GM19372 (cell line): ENCODE results near the gene FBXO31.
"Not testable (repeated sequence)": the region's sequence is repeated elsewhere in the genome, so short reads cannot be mapped to it uniquely, and the experiment has no call there.

ENCODE experiments used
- ATAC-seq: cut with Tn5 transposase; IDR thresholded peaks from one replicate; pipeline ENCODE4 v1.9.1; 2021; ENCODE audit warnings: mild to moderate bottlenecking, low read depth, moderate library complexity; ENCODE audit not compliant: unreplicated experiment

FBXO31 gene

GRCh38 chr16:87344931-87345631 is 38.5 kb downstream of the FBXO31 start:
- ATAC-seq = no peak

GRCh38 chr16:87344165-87344930 is 39.2 kb downstream of the FBXO31 start:
- ATAC-seq = no peak

DNA sequence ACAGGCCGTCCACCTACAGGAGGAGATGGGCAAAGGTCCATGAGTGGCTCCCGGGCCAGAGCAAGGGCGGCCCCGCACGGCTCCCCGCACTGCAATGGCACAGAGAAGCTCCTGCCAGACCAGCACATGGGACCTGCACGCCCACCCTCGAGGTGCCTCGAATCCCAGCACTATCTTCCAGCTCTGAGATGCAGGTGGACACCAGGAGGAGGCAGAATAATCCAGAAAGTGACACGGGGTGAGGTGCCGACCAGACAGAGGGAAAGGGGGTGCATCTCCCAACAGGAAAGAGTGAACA is 39.9 kb downstream of the FBXO31 start:
- ATAC-seq = no peak

DNA sequence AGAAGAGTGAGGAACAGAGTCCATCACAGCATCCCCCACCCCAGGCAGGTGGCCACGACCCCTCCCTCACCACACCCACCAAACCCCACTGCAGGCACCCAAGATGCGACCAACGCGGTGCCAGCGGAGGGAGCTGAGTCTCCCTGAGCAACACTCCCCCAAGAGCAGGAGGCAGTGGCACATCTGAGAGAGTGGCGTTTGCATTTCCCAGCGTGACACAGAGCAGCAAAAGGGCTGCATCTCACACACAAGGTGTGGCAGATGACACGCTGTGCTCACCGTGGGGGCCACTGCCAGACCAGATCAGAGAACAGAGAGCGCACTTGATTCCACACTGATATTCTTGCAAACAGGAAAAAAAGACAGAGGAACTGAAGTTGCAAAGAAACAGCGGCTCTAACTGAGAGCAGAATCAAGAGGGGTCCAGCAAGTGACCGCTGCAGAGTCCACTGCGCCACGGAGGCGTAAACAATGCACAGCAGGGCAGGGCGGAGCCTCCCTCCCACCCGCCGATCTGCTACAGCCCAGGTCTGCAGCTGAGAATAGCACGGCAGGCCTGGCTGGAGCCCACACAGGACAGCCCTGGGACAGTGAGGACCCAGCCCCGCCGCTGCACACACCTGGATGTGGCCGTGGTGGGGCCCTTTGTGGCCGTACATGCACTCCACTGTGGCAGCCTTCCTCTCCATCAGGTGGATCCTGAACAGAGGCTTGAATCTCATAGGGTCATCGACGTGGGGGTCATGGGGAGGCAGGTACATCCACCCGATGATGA is 40.4 kb downstream of the FBXO31 start:
- no peak for ATAC-seq

GRCh38 chr16:87342504-87342903 is 41.1 kb downstream of the FBXO31 start:
- ATAC-seq = no peak

GRCh38 chr16:87340198-87340597 is 43.4 kb downstream of the FBXO31 start:
- no peak for ATAC-seq

- ATAC-seq = not testable (repeated sequence)
Observed at GRCh38 chr16:87339724-87340105, 43.9 kb downstream of the FBXO31 start.

- ATAC-seq = no peak
Observed at GRCh38 chr16:87339086-87339723, 44.4 kb downstream of the FBXO31 start.

DNA sequence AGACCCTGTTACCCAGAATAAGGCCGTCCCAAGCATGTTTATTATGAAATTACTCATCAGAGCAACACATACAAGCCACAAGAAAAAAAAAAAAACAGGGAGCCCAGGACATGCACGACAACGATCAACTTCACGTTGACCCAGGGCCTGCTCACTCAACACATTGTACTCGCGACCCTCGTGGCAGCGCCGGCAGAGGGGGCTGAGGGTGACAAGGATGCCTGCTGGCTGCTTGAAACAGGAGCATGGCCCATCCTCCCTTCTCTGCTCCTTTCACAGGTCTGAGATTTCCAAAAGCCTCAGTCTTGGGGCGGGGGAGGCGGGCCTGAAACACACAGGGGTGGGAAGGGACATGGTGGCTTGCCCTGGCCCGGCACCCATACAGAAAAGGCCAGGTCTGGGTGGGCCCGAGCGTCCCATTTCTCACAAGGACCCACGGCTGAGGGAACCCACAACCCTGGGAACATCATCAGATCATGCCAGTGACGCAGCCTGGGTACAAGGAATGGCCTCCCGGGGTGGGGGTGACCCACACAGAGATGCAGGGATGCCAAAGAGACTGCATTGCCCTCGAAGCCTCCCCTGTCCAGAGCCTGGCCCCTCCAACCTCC is 45.3 kb downstream of the FBXO31 start:
- no peak for ATAC-seq

DNA sequence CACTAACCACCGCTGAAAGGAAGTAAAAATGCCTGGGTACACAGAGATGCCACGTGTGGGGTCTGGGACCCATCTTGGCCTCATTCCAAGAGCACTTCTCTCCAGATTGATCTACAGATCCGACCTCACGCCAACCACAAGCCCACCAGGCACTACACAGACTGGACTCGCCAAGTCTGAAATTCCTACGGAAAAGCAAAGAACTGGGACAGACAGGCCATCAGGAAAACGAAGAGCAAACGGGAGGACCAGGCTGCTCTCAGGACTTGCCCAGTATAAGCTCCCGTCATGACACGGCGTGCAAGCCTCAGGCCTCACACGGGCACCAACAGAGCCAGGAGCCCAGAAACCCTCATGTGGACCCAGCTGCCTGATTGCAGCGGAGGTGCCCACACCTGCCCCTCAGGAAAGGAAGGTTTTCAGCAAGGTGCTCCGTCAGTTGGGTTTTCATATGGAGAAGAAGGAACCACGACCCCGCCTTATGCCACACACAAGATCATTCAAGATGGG is 46.3 kb downstream of the FBXO31 start:
- no peak for ATAC-seq

- ATAC-seq = no peak
Observed at GRCh38 chr16:87336434-87337240, 46.9 kb downstream of the FBXO31 start.

DNA sequence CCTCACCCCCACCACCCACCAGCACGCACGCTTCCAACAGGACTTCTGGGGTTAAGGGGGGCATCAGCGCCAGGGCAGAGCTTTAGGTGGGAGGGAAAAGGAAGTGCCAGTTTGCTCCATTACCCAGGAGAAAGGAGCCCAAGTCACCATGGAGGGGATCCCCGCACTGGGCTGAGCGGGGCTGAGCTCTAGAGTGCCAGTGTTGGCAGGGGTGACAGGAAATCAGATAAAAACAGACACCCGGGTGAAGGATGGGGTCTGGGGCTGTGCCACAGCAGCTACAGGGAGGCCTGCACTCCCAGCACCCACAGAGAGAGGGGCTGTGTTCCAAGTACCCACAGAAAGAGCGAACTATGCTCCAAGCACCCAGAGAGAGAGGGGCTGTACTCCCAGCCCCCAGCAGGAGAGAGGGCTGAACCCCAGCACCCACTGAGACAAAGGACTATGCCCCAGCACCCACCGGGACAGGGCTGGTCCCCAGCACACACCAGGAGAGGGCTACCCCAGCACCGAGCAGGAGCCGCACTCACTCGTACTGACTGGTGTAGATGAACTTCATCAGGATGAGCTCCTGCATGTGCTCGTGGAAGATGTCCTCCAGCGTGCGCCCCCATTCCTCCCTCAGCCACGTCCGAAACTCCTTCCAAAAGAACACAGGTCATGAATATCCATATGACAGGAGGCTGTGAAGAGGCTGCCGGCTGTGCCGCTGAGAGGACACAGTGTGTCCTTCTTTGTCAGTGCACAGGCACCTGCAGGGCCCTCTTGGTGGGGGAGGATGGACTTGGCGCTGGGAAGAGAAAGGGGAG is 47.7 kb downstream of the FBXO31 start:
- no peak for ATAC-seq

GRCh38 chr16:87334651-87335624 is 48.6 kb downstream of the FBXO31 start:
- ATAC-seq = no peak

DNA sequence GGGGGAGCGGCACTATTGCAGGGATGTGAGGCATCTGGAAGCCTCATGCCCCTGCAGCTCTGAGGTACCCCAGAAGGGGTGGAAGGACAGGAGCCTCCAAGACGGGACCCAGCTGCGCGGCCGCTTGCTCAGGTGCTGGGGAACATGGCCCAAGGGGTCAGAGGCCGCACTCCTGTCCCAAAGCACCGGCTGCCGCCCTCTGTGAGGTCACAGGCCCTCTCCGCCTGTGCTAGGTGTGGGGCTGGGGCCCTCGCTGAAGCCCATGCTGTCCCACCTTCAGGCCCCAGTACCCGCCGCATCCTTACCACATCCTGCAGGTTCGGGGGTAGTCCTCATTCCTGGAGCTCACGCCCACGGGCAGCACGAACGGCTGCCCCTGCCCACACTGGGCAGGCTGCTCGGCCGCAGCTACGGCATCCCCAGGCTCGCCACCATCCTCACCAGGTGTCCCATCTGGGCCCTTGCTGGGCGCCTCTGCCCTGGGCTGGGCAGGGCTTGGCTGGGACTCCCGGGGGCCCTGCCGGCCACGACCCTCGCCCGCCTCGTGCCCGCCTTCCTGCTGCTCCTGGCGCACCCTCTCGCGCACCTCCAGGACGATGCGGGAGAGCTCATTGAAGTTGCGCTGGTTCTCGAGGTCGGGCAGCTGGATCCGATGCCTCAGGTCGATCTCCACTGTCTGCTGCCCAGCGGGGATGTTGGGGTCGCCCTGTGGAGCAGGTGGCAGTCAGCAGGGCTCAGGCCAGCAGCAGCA is 49.8 kb downstream of the FBXO31 start:
- no peak for ATAC-seq

DNA sequence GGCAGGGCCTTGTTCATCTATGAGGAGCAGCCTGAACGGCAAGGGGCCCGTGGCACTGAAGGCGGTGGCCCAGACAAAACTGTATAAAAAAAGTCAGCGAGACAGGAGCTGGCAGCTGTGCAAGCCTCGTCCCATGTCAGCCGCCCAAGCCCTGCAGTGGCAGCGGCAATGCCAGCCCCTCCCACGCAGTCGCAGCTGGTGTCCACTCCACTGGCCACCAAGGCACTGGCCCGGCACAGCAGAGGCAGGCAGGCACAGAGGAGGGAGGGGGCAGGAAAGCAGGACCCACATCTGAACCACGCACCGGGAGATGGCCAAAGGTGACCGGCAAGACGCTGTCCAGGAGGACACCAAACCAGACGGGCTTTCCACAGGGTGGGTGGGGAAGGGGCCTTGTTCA is 50.5 kb downstream of the FBXO31 start:
- no peak for ATAC-seq

DNA sequence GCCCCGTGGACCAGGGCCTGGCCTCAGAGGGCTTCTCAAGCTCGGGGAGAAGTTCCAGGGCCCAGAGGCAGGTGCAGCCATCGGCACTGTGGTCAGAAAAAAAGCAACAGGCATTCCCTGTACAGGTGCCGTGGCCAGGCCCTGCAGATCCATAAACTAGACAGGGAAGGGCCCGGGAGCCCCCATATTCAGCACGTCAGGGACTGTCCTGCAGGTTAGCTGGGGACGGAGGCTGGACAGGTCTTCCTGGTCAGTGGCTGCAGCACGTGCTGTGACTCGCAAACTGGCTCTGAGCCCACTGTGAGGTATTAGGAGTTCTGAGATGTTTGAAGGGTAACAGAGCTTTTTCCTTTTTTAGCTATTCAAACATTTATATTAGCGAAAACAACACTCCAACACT is 51.4 kb downstream of the FBXO31 start:
- ATAC-seq = no peak

GRCh38 chr16:87331241-87331801 is 52.3 kb downstream of the FBXO31 start:
- ATAC-seq = no peak
